Activated T-cell treated with anti-CD3 and anti-CD28 coated beads for 4 hours (primary cell): Measurements from ENCODE around the gene CDC5L.
"Not testable (repeated sequence)": the region's sequence is repeated elsewhere in the genome, so short reads cannot be mapped to it uniquely, and the experiment has no call there.

Experiments used
- DNase-seq: peaks from one replicate; pipeline ENCODE4 v3.0.0-alpha.2; 2020

Gene CDC5L

GRCh38 chr6:44422531-44422930 lies 35.0 kb downstream of the CDC5L start:
- no peak for DNase-seq

GRCh38 chr6:44423306-44423705 lies 35.8 kb downstream of the CDC5L start:
- DNase-seq: no peak

DNA sequence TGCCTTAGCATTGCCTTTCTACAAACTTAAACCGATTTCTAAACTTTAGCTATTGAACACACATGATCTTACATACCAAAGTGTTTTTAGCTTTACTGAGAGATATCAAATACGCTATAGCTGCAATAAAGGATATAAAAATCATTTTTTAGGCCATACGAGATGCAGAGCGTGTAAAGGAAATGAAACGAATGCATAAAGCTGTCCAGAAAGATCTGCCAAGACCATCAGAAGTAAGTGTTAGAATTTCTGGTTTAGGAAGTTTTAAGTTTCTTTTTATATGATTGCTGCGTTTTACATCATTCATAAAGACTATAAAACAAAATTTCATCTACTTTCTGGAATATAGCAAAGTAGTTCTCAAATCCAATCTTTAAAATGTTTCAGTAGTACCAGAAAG lies 38.4 kb downstream of the CDC5L start:
- no peak for DNase-seq

GRCh38 chr6:44428682-44429081 lies 41.2 kb downstream of the CDC5L start:
- no peak for DNase-seq

DNA sequence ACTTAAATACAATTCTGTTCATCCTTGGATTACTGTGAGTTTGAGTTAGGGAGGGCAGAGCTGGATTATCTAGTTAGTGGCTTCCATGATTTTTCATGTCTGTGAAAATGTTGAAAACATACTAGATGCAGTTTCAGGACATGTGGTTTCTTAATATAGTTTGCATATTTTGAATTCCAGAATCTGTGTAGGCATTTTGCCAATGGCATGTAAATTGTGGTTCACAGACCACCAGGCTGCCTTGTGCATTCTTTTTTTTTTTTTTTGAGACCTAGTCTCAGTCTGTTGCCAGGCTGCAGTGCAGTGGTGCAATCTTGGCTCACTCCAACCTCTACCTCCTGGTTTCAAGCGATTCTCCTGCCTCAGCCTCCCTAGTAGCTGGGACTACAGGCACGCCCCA lies 42.8 kb downstream of the CDC5L start:
- DNase-seq: no peak

GRCh38 chr6:44431118-44431725 lies 43.7 kb downstream of the CDC5L start:
- DNase-seq: peak; percentile 28

DNA sequence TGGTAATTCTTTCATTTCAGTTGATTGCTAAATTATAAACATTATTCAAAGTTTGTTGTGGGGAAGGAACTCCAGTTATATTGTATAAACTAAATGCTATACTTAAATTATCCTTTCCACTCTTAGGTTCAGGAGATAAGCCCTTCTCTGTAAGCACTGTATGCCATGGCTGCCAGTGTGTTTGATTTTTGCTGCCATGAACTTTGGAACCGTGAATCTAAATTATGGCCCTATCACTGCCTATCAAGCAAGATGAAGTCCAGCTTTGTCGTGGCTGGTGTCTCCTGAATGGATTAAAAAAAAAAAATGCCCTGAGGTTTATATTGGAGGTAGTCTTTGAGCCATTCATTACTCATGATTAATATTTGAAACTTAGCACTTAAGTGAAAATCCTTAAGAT lies 44.7 kb downstream of the CDC5L start:
- no peak for DNase-seq

DNA sequence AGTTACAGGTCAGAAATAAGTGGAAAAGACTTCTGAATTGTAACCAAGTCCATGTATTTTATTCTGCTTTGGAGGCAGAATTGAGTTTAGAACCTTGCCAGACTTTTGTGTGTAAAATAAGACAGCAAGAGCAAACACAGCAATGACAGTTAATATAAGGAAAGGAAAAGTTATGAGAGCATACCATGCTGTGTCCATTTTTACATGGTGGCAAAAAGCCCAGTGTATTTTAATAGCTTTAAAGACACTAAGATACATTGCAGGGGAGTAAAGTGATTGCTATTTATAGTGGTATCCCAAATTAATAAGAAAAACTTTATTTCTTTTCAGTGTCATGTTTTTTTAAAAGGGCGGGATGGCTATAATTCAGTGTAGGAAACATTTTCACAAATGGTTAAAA lies 45.2 kb downstream of the CDC5L start:
- no peak for DNase-seq

- DNase-seq: no peak
Measured at GRCh38 chr6:44435500-44435899, 48.0 kb downstream of the CDC5L start.

- DNase-seq: no peak
Measured at GRCh38 chr6:44438827-44439226, 51.3 kb downstream of the CDC5L start.

GRCh38 chr6:44439270-44440045 lies 52.0 kb downstream of the CDC5L start:
- DNase-seq: no peak

DNA sequence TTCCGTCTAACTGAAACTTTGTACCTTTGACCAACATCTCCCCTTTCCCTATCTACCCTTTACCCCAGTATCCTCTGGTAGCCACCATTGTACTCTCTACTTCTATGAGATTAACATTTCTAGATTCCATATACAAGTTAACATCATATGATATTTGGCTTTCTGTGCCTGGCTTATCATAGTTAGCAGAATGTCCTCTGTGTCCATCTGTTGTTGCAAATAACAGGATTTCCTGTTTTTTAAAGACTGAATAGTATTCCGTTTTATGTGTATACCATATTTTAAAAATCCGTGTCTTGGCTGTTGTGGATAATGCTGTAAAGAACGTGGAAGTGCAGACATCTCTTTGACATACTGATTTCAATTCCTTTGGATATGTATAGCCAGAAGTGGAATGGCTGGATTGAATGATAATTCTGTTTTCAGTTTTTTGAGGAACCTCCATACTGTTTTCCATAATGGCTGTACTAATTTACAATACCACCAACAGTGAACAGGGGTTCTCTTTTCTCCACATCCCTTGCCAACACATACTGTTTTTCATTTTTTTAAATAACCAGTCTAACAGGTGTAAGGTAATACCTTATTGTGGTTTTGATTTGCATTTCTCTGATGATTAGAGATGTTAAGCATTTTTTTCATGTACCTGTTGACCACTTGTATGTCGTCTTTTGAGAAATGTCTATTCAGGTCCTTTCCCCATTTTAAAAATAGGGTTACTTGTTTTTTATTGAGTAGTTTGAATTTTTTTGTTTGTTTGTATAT lies 53.8 kb downstream of the CDC5L start:
- no peak for DNase-seq

DNA sequence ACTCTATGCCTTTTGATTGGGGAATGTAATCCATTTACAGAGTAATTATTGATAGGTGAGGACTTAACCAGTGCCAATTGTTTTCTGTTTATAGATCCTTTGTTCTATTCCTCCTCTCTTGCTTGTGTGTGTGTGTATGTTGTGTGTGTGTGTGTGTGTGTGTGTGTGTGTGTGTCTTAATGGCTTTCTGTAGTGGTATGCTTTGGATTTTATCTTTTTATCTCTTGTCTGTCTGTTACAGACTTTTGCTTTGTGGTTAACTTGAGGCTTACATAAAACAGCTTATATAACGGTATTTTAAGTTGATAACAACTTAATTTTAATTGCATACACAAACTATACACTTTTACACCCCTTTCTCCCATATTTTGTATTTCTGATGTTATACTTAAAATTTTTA lies 54.7 kb downstream of the CDC5L start:
- no peak for DNase-seq

GRCh38 chr6:44442833-44443444 lies 55.4 kb downstream of the CDC5L start:
- no peak for DNase-seq

DNA sequence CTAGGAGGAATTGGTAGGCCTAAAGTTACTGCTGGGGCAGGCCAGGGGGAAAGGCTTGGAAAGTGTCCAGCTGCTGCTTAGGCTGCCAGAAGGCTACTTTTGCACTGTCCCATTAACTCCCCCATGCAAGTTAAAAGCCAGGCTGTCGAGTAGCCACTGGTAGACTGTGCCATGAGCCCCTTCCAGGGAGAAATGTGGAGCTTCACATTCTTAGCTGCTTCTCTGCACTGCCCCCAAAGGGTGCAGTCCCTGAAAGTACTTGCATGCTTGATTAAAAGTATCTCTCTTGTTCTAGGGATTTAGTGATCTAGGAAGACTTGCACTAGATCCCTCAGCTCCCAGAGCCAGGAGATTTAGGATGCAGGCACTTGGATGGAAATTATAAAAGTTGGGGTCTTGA lies 57.3 kb downstream of the CDC5L start:
- DNase-seq: no peak

- no peak for DNase-seq
Measured at GRCh38 chr6:44446626-44447300, 59.3 kb downstream of the CDC5L start.

GRCh38 chr6:44449181-44449580 lies 61.7 kb downstream of the CDC5L start:
- DNase-seq: not testable (repeated sequence)

GRCh38 chr6:44451803-44452695 lies 64.5 kb downstream of the CDC5L start:
- DNase-seq: no peak

GRCh38 chr6:44452725-44453124 lies 65.2 kb downstream of the CDC5L start:
- no peak for DNase-seq

DNA sequence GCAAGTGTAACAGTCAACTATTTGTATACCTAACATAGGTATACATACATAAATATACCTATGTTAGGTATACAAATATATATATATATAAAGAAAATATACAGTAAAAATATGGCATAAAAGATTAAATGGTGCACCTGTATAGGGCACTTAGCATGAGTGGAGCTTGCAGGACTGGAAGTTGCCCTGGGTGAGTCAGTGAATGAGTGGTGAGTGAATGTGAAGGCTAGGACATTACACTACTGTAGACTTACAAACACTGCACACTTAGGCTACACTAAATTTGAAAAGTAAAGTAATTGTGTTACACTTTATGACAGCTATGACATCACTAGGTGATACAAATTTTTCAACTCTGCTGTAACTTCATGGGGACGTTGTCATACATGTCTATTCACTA lies 65.6 kb downstream of the CDC5L start:
- DNase-seq: no peak

GRCh38 chr6:44454198-44454597 lies 66.7 kb downstream of the CDC5L start:
- no peak for DNase-seq
